Ascending aorta (tissue), 2 donors: Measurements from ENCODE around the gene CYSTM1. TPM values are rescaled to one million over a fixed set of nuclear protein-coding genes. Genes with fewer than 3 reads are reported as not detected.

Experiments
- DNase-seq, 2 donors: peaks; one replicate each; pipeline ENCODE4 v3.0.0-alpha.2; 2019; ENCODE audit warnings: low spot score in 2 of 2
- H3K27ac ChIP-seq, 2 donors: fragments of 200-600 bp; sonication (generic); one replicate each; pipeline ENCODE4 v1.5.1; 2016 to 2017; ENCODE audit warnings: mild to moderate bottlenecking in 1 of 2
- H3K27me3 ChIP-seq: fragments of 200-600 bp; sonication (generic); one replicate; pipeline ENCODE4 v1.5.1; 2017
- H3K36me3 ChIP-seq, 2 donors: fragments of 200-600 bp; sonication (generic); one replicate each; pipeline ENCODE4 v1.5.1; 2016
- H3K4me1 ChIP-seq, 2 donors: fragments of 200-600 bp; sonication (generic); one replicate each; pipeline ENCODE4 v1.5.1; 2016 to 2017; ENCODE audit warnings: mild to moderate bottlenecking in 1 of 2
- H3K4me3 ChIP-seq, 2 donors: fragments of 200-600 bp; sonication (generic); one replicate each; pipeline ENCODE4 v1.5.1; 2016 to 2017; ENCODE audit warnings: mild to moderate bottlenecking in 1 of 2
- H3K9me3 ChIP-seq, 2 donors: fragments of 200-600 bp; sonication (generic); one replicate each; pipeline ENCODE4 v1.5.1; 2016
- intact Hi-C: fragments of 100-400 bp; cut with DNase I; formaldehyde crosslinking; loops from one replicate; pipeline ENCODE4 v1.15.1; 2023
- total RNA-seq: library from RNA; depleted of rRNA; stranded (reverse); fragments of >200 nt; gene quantifications from one replicate; pipeline ENCODE4 v1.1.0, GENCODE V29; 2016
- TF ChIP-seq, protein P1 (sequence below), 3 experiments: fragments of 200-600 bp in 2 of 3; fragments of 450-650 bp in 1 of 3; sonication (generic) in 2 of 3; IDR thresholded peaks; one replicate each; pipeline ENCODE4 v1.5.1; 2016 to 2019; ENCODE audit warnings: antibody characterized with exemption in 3 of 3, mild to moderate bottlenecking in 1 of 3, moderate library complexity in 1 of 3

The CYSTM1 gene
- total RNA-seq, 1 donor from 2014 or later: 66.3 TPM

DNA sequence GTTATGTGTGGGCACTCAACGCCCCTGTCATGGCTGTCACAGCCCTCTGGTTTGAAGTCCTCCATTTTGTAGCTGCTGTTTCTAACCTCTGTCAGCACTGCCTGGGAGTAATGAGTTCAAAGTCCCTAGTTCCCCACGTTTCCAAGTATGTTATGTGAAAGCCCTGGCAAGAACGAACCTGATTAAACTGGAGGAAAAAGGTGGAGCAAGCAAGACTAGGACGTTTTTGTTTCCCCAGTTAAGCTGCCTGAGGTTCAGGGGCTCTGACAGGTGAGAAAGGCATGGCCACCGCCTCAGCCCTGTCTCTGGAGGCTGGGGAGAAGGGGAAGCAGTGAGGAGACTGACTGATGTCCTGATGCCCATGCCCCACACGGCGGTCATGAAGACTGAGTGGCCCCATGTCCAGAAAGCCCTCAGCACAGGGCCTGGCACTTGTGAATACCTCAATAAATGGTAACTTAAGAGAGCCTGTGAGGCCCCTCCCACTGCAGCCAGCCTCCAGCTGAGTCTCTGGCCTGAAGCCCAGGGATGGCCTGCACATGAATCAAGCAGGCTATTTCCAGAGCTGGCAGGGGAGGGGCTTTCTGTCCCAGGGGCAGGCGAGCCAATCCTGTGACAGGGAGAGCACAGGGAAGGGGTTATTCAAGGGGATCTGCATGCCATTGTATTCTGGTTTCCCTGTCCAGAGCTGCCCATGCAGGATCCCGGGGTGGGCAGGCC, 66.2 kb downstream of the CYSTM1 start:
- peak; percentile 64 to 93 for DNase-seq
- TF ChIP-seq, protein P1, sequence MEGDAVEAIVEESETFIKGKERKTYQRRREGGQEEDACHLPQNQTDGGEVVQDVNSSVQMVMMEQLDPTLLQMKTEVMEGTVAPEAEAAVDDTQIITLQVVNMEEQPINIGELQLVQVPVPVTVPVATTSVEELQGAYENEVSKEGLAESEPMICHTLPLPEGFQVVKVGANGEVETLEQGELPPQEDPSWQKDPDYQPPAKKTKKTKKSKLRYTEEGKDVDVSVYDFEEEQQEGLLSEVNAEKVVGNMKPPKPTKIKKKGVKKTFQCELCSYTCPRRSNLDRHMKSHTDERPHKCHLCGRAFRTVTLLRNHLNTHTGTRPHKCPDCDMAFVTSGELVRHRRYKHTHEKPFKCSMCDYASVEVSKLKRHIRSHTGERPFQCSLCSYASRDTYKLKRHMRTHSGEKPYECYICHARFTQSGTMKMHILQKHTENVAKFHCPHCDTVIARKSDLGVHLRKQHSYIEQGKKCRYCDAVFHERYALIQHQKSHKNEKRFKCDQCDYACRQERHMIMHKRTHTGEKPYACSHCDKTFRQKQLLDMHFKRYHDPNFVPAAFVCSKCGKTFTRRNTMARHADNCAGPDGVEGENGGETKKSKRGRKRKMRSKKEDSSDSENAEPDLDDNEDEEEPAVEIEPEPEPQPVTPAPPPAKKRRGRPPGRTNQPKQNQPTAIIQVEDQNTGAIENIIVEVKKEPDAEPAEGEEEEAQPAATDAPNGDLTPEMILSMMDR (IDR thresholded peaks at IDR 0.05): no peak
- Histone ChIP-seq H3K27me3 (no peaks in the 10 kb centered on the region), H3K9me3 (no peaks in the 10 kb centered on the region), H3K27ac (peak overlapping the region; percentile 4 to 41), H3K36me3 (peaks cover 9 to 14% of the 10 kb centered on the region in 2 donors), H3K4me1 (peaks cover 10 to 21% of the 10 kb centered on the region in 2 donors), H3K4me3 (no peak overlapping the region)
- intact Hi-C loops: loop anchor here (2.0 to 10.0 kb wide), 4 partner anchors 56 to 404 kb away; partner anchors contain the start of genes CYSTM1, IK and NDUFA2

DNA sequence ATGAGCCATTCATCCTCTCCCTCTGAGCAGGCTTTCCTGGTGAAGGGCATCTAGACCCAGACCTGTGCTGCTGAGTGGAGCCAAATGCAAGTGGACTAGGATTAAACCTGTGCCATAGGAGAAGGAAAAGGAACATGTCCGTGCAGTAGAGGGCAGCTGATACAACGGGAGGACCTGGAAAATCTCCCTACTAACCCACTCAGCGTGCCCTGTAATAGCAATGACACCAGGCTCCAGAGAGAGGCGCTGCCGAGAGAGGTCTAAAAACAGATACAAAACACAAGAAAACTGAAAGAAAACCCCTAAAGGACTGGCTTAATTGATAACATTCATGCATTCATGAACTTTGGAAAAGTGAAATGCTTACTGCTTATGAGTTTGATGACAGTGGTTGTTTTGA, 67.1 kb downstream of the CYSTM1 start:
- H3K4me3 ChIP-seq: no peak overlapping the region
- DNase-seq: no peak
- peaks cover 10 to 24% of the 10 kb centered on the region in 2 donors for H3K4me1 ChIP-seq
- H3K36me3 ChIP-seq: peaks cover 9 to 14% of the 10 kb centered on the region in 2 donors
- intact Hi-C loops: loop anchor here (5.0 to 10.0 kb wide), 3 partner anchors 55 to 403 kb away; partner anchors contain the start of genes CYSTM1, IK and NDUFA2
- no peaks in the 10 kb centered on the region for H3K27me3 ChIP-seq
- H3K27ac ChIP-seq: no peak overlapping the region
- H3K9me3 ChIP-seq: no peaks in the 10 kb centered on the region
- TF ChIP-seq, protein P1 (IDR thresholded peaks at IDR 0.05): no peak

DNA sequence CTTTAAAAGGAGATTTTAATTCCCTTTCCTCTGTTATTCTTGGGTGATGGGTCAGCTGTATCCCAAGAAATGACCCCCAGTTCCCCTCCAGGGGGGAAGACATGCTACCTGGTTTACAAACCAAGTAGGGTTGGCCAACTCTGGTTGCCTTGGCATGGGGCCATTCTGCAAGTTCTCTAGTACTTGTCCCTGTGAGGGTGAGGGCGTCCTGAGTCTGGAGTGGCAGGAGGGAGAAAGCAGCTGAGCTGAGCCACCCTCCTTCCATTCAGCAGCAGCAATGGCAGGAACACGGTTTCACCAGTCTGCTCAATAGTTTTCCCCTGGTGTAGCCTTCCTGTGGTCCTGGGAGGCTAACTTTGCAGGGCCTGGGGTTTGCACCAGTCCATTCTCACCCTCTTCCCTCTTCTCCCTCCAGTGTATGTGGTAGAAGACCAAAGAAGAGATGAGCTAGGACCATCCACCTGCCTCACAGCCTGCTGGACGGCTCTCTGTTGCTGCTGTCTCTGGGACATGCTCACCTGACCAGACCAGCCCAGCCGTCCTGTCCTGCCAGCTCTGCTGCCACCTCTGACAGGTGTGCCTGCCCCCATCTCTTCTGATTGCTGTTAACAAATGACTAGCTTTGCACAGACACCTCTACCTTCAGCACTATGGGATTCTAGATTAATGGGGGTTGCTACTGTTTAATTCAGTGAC, 68.0 kb downstream of the CYSTM1 start:
- H3K9me3 ChIP-seq: no peaks in the 10 kb centered on the region
- TF ChIP-seq, protein P1 (IDR thresholded peaks at IDR 0.05): no peak
- no peaks in the 10 kb centered on the region for H3K27me3 ChIP-seq
- H3K27ac ChIP-seq: no peak overlapping the region
- DNase-seq: no peak
- peaks cover 10 to 24% of the 10 kb centered on the region in 2 donors for H3K4me1 ChIP-seq
- peaks cover 9 to 14% of the 10 kb centered on the region in 2 donors for H3K36me3 ChIP-seq
- intact Hi-C loops: loop anchor here (5.0 to 10.0 kb wide), 3 partner anchors 54 to 402 kb away; partner anchors contain the start of genes CYSTM1, IK and NDUFA2
- H3K4me3 ChIP-seq: no peak overlapping the region

DNA sequence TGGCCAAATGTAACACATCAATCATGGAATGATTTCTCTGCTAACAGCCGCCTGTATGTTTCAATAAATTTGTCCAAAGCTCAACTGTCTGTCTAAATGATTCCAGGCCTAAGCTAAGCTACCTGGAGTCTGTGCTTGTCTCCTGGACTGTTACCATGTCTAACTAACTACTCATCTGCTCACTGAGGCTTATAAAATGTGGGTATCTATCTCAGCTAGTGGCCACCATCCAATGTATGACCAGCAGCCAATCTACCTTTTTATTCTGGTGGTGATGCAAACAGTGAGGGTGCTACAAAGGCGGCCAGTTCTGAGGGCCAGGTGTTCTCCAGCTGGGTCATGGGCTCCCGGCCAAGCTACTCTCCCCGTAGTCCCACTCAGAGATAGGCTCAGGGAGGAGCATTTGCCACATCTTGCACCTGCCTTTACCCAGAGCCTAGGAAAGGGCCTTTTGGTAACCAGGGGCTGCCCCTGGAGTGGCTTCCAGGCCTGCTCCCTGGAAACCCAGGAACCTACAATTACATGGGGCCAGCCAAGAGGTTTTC, 68.8 kb downstream of the CYSTM1 start:
- Histone ChIP-seq H3K27me3 (no peaks in the 10 kb centered on the region), H3K27ac (no peak overlapping the region), H3K36me3 (peaks cover 9 to 14% of the 10 kb centered on the region in 2 donors), H3K9me3 (no peaks in the 10 kb centered on the region), H3K4me1 (peaks cover 10 to 24% of the 10 kb centered on the region in 2 donors), H3K4me3 (no peak overlapping the region)
- no peak for DNase-seq
- TF ChIP-seq, protein P1 (IDR thresholded peaks at IDR 0.05): no peak
- intact Hi-C loops: loop anchor here (1.0 to 10.0 kb wide), 5 partner anchors 17 to 401 kb away; partner anchors contain the start of genes CYSTM1, IK and NDUFA2

DNA sequence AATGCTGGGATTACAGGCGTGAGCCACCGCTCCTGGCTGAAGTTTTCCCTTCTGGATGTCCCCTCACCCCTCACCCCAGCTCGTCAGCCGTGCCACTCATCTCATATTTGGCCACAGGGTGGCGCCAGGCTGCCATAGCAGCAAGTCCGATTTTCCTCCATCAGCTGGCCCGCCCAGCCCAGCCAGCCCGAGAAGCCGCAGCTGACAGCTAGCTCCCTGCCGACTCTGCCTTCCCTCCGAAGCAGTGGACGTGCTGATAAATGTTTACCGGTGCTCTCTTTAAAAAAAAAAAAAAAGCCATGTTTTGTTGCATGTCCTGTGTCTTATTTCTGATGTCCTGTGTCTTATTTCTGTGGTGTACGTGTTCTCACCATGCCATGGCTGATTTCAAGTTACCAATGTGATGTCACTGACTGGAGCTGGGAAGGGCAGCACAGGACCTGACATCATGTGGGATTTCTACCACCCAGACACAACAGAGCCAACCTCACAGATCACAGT, 69.6 kb downstream of the CYSTM1 start:
- peak; percentile 58 to 94 for DNase-seq
- H3K4me1 ChIP-seq: peaks cover 10 to 24% of the 10 kb centered on the region in 2 donors
- peaks cover 9 to 18% of the 10 kb centered on the region in 2 donors for H3K36me3 ChIP-seq
- H3K4me3 ChIP-seq: no peak overlapping the region
- intact Hi-C loops: loop anchor here (1.0 to 10.0 kb wide), 5 partner anchors 16 to 400 kb away; partner anchors contain the start of genes CYSTM1, IK and NDUFA2
- no peaks in the 10 kb centered on the region for H3K27me3 ChIP-seq
- TF ChIP-seq, protein P1 (IDR thresholded peaks at IDR 0.05): peak; percentile 89 to 93 (median 90)
- H3K9me3 ChIP-seq: no peaks in the 10 kb centered on the region
- H3K27ac ChIP-seq: no peak overlapping the region
